Keratinocyte (primary cell): Measurements from ENCODE around the gene ERGIC1. TPM values are rescaled to one million over a fixed set of nuclear protein-coding genes. Genes with fewer than 3 reads are reported as not detected.
"Not testable (repeated sequence)": the region's sequence is repeated elsewhere in the genome, so short reads cannot be mapped to it uniquely, and the experiment has no call there.

Experiments used
- DNase-seq: peaks from one replicate; pipeline ENCODE4 v3.0.0-alpha.2; 2011; ENCODE audit warnings: low read depth, missing footprints, low spot score
- FAIRE-seq: peaks from 2 replicates; lab custom pipeline; 2011; peaks lifted over from hg19 to GRCh38; lab: Jason Lieb, UNC
- H2AFZ ChIP-seq: 2 replicates; pipeline ENCODE4 v1.6.0; 2012; ENCODE audit warnings: low read length, control low read depth, inconsistent platforms; ENCODE audit not compliant: control insufficient read depth
- H3K27ac ChIP-seq: 2 replicates; pipeline ENCODE4 v1.5.1; 2011; ENCODE audit warnings: low read length; ENCODE audit not compliant: control insufficient read depth, insufficient read depth
- H3K27me3 ChIP-seq: 3 replicates; pipeline ENCODE4 v1.6.0; 2011; ENCODE audit warnings: low read length; ENCODE audit not compliant: control insufficient read depth, insufficient read depth; ENCODE audit errors: extremely low read depth
- H3K36me3 ChIP-seq, 2 experiments: 2 replicates in 1 of 2; 3 replicates in 1 of 2; pipeline ENCODE4 v1.5.1; 2011; ENCODE audit warnings: low read length in 2 of 2, mild to moderate bottlenecking in 1 of 2; ENCODE audit not compliant: control insufficient read depth in 2 of 2, insufficient read depth in 2 of 2; ENCODE audit errors: extremely low read depth in 1 of 2
- H3K4me1 ChIP-seq: 3 replicates; pipeline ENCODE4 v1.5.1; 2011; ENCODE audit warnings: low read length; ENCODE audit not compliant: control insufficient read depth, insufficient read depth; ENCODE audit errors: extremely low read depth
- H3K4me2 ChIP-seq: 3 replicates; pipeline ENCODE4 v1.6.0; 2011; ENCODE audit warnings: low read depth, low read length; ENCODE audit not compliant: control insufficient read depth, insufficient read depth; ENCODE audit errors: extremely low read depth
- H3K4me3 ChIP-seq, 3 experiments: fragments of 200-600 bp in 1 of 3; sonication (generic) in 1 of 3; 2 replicates in 2 of 3; 3 replicates in 1 of 3; pipeline ENCODE4 v1.5.1; 2011 to 2016; ENCODE audit warnings: low read length in 3 of 3, mild to moderate bottlenecking in 3 of 3, control low read depth in 2 of 3, inconsistent platforms in 1 of 3, low read depth in 1 of 3, mixed read lengths in 1 of 3, mixed run types in 1 of 3, moderate library complexity in 1 of 3; ENCODE audit not compliant: control insufficient read depth in 2 of 3, insufficient read depth in 2 of 3; ENCODE audit errors: extremely low read depth in 1 of 3
- H3K79me2 ChIP-seq: 2 replicates; pipeline ENCODE4 v1.6.0; 2012; ENCODE audit warnings: low read length; ENCODE audit not compliant: control insufficient read depth, insufficient read depth
- H3K9ac ChIP-seq: 3 replicates; pipeline ENCODE4 v1.6.0; 2011; ENCODE audit warnings: low read length; ENCODE audit not compliant: control insufficient read depth, insufficient read depth; ENCODE audit errors: extremely low read depth
- H3K9me1 ChIP-seq: 3 replicates; pipeline ENCODE4 v1.6.0; 2011; ENCODE audit warnings: low read length; ENCODE audit not compliant: control insufficient read depth, insufficient read depth; ENCODE audit errors: extremely low read depth
- H3K9me3 ChIP-seq: 2 replicates; pipeline ENCODE4 v1.5.1; 2012; ENCODE audit warnings: low read depth, low read length; ENCODE audit not compliant: control insufficient read depth
- H4K20me1 ChIP-seq: 3 replicates; pipeline ENCODE4 v1.6.0; 2011; ENCODE audit warnings: low read length; ENCODE audit not compliant: control insufficient read depth, insufficient read depth; ENCODE audit errors: extremely low read depth
- EZH2 ChIP-seq: IDR thresholded peaks from one replicate; pipeline ENCODE4 v1.6.1; 2012; ENCODE audit warnings: inconsistent platforms, mild to moderate bottlenecking, low read length, moderate library complexity
- dilution Hi-C: fragments of 300-500 bp; cut with MboI; formaldehyde crosslinking; loops from one replicate; pipeline ENCODE4 v1.7.0; 2020; ENCODE audit warnings: low sequenced_read_pairs; ENCODE audit not compliant: extremely low pct_ligation_motif_present
- polyA plus RNA-seq, 5 experiments: library from polyadenylated mRNA; depleted of rRNA in 3 of 5; stranded (reverse) in 3 of 5; stranded (forward) in 1 of 5; unstranded in 1 of 5; fragments of >200 nt; gene quantifications; 1 replicate in 1 of 5; 2 replicates in 3 of 5; 3 replicates in 1 of 5; pipeline versions ENCODE4 v1.2.1 to v1.2.3, GENCODE V29; 2011 to 2012; ENCODE audit warnings: missing spikeins in 2 of 5, low read depth in 1 of 5, low replicate concordance in 1 of 5
- TF ChIP-seq, protein P1 (sequence below), 3 experiments: IDR thresholded peaks in 1 of 3; conservative IDR thresholded peaks in 1 of 3; optimal IDR thresholded peaks in 1 of 3; 2 replicates in 2 of 3; 3 replicates in 1 of 3; pipeline versions ENCODE3 to v1.5.1; 2011; ENCODE audit warnings: low read length in 3 of 3, mild to moderate bottlenecking in 3 of 3, moderate library complexity in 2 of 3, control low read depth in 1 of 3, inconsistent platforms in 1 of 3; ENCODE audit not compliant: insufficient read depth in 2 of 3; ENCODE audit errors: extremely low read depth in 1 of 3

ERGIC1 gene
- polyA plus RNA-seq, 1 donor (not counting 4 experiments of a cell fraction or from before 2014, with no cell fraction given), result 93.4 TPM

DNA sequence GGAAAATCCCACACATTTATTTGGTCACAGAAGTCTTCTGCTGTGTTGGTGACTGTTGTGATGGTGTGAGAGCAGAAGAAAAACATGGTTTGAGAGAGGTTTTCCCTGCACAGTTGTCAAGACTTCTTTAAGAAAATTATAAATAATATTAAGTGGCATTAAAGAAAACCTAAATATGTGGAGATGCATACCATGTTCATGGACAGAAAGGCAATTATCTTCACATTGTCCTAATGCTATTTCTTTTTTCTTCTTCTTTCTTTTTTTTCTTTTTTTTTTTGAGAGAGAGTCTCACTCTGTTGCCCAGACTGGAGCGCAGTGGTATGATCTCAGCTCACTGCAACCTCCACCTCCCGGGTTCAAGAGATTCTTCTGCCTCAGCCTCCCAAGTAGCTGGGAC lies 24.3 kb upstream of the ERGIC1 start:
- Histone ChIP-seq H3K9me1 (no peaks in the 10 kb centered on the region), H3K79me2 (no peaks in the 10 kb centered on the region), H3K4me3 (no peak overlapping the region), H3K4me1 (peaks cover 8% of the 10 kb centered on the region), H3K27ac (no peak overlapping the region), H3K9ac (no peak overlapping the region), H4K20me1 (no peaks in the 10 kb centered on the region), H2AFZ (no peak overlapping the region), H3K27me3 (no peaks in the 10 kb centered on the region), H3K36me3 (no peaks in the 10 kb centered on the region), H3K9me3 (no peaks in the 10 kb centered on the region), H3K4me2 (no peak overlapping the region)
- DNase-seq (no peak), FAIRE-seq (no peak)
- dilution Hi-C loops, result no loop called here
- TF ChIP-seq, protein P1, sequence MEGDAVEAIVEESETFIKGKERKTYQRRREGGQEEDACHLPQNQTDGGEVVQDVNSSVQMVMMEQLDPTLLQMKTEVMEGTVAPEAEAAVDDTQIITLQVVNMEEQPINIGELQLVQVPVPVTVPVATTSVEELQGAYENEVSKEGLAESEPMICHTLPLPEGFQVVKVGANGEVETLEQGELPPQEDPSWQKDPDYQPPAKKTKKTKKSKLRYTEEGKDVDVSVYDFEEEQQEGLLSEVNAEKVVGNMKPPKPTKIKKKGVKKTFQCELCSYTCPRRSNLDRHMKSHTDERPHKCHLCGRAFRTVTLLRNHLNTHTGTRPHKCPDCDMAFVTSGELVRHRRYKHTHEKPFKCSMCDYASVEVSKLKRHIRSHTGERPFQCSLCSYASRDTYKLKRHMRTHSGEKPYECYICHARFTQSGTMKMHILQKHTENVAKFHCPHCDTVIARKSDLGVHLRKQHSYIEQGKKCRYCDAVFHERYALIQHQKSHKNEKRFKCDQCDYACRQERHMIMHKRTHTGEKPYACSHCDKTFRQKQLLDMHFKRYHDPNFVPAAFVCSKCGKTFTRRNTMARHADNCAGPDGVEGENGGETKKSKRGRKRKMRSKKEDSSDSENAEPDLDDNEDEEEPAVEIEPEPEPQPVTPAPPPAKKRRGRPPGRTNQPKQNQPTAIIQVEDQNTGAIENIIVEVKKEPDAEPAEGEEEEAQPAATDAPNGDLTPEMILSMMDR (optimal IDR thresholded peaks at IDR 0.05 in 1 of 3, IDR thresholded peaks at IDR 0.05 in 1 of 3, conservative IDR thresholded peaks at IDR 0.05 in 1 of 3; ENCODE audit: extremely low read depth in 1 of 3, insufficient read depth in 2 of 3, low read length in 3 of 3), result no peak
- no peak for TF ChIP-seq EZH2

DNA sequence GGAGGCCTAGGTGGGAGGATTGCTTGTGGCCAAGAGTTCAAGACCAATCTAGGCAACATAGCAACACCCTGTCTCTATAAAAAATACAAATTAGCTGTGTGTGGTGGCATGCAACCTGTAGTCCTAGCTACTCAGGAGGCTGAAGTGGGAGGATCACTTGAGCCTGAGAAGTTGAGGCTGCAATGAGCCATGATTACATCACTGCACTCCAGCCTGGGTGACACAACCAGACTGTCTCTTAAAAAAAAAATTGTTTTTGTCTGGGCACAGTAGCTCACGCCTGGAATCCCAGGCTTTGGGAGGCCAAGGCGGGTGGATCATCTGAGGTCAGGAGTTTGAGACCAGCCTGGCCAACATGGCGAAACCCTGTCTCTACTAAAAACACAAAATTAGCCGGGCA lies 23.1 kb upstream of the ERGIC1 start:
- H3K9ac ChIP-seq, H3K79me2 ChIP-seq, H3K27ac ChIP-seq, H2AFZ ChIP-seq, H3K4me2 ChIP-seq, H4K20me1 ChIP-seq, H3K9me1 ChIP-seq, H3K4me1 ChIP-seq, DNase-seq, H3K9me3 ChIP-seq, H3K27me3 ChIP-seq, H3K4me3 ChIP-seq, FAIRE-seq, H3K36me3 ChIP-seq, dilution Hi-C loops: not testable (repeated sequence)

DNA sequence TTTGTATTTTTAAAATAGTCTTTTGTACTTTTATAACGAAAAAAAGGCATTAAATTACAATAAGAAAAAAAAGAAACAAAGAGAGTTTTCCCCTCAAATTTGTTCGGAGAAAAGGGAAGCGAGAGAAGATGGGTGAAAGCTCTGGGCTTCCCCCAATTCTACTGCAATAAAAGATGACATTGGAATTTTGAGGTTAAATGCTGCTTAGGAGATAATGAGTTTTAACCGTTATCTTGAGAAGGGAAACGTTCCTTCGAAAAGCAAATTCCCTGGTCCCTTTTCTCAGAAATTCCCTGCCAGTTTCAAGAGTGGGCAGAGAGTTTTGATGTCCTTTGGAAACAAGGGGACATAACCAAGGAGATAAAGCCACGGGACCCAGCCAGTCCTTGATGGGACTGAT lies 18.4 kb upstream of the ERGIC1 start:
- no peak overlapping the region for H3K27ac ChIP-seq
- no peak overlapping the region for H3K4me2 ChIP-seq
- no peaks in the 10 kb centered on the region for H4K20me1 ChIP-seq
- H3K9me1 ChIP-seq, result no peaks in the 10 kb centered on the region
- FAIRE-seq, result no peak
- no peaks in the 10 kb centered on the region for H3K79me2 ChIP-seq
- DNase-seq, result no peak
- H3K9ac ChIP-seq, result no peak overlapping the region
- no peak overlapping the region for H2AFZ ChIP-seq
- no peaks in the 10 kb centered on the region for H3K27me3 ChIP-seq
- H3K4me1 ChIP-seq, result peaks cover 27% of the 10 kb centered on the region
- no peak overlapping the region for H3K4me3 ChIP-seq
- TF ChIP-seq EZH2, result no peak
- TF ChIP-seq, protein P1 (optimal IDR thresholded peaks at IDR 0.05 in 1 of 3, IDR thresholded peaks at IDR 0.05 in 1 of 3, conservative IDR thresholded peaks at IDR 0.05 in 1 of 3; ENCODE audit: extremely low read depth in 1 of 3, insufficient read depth in 2 of 3, low read length in 3 of 3), result no peak
- dilution Hi-C loops, result no loop called here
- H3K36me3 ChIP-seq, result no peaks in the 10 kb centered on the region
- no peaks in the 10 kb centered on the region for H3K9me3 ChIP-seq
